C4-2B (cell line): ENCODE data around the gene SPINT2.

ENCODE experiments used
- CTCF ChIP-seq: fragments of 450-650 bp; conservative IDR thresholded peaks from 2 replicates; pipeline ENCODE4 v1.5.1; 2017; ENCODE audit warnings: mild to moderate bottlenecking
- ZFX ChIP-seq: fragments of 450-650 bp; IDR thresholded peaks from 2 replicates; pipeline ENCODE4 v1.6.1; 2017

GRCh38 chr19:38323291-38323690, 58.9 kb downstream of the SPINT2 start:
- TF ChIP-seq CTCF: no peak
- TF ChIP-seq ZFX: no peak
